Liver (tissue), 9 donors: ENCODE measurements around the gene NAPEPLD. TPM values are rescaled to one million over a fixed set of nuclear protein-coding genes. Genes with fewer than 3 reads are reported as not detected.
"Not testable (repeated sequence)": the region's sequence is repeated elsewhere in the genome, so short reads cannot be mapped to it uniquely, and the experiment has no call there.

Source experiments
- DNase-seq: peaks from one replicate; pipeline ENCODE4 v3.0.0-alpha.2; 2017; ENCODE audit warnings: low spot score
- H3K27ac ChIP-seq, 2 donors: one replicate each; pipeline ENCODE4 v1.7.0; 2013; ENCODE audit warnings: inconsistent platforms in 2 of 2, low read length in 2 of 2, control low read depth in 1 of 2, low read depth in 1 of 2, mild to moderate bottlenecking in 1 of 2
- H3K27me3 ChIP-seq, 4 donors: one replicate each; pipeline versions ENCODE4 v1.6.1 to v1.7.0; 2013; ENCODE audit warnings: low read length in 3 of 4, inconsistent platforms in 1 of 4, mild to moderate bottlenecking in 1 of 4, moderate library complexity in 1 of 4; ENCODE audit not compliant: control insufficient read depth in 4 of 4, insufficient read depth in 4 of 4
- H3K36me3 ChIP-seq, 4 donors: one replicate each; pipeline versions ENCODE4 v1.6.1 to v1.7.0; 2013; ENCODE audit warnings: low read length in 3 of 4, mild to moderate bottlenecking in 3 of 4, low read depth in 1 of 4, moderate library complexity in 1 of 4; ENCODE audit not compliant: control insufficient read depth in 4 of 4, insufficient read depth in 3 of 4
- H3K4me1 ChIP-seq, 4 donors: one replicate each; pipeline versions ENCODE4 v1.6.1 to v1.7.0; 2013; ENCODE audit warnings: low read length in 3 of 4, mild to moderate bottlenecking in 3 of 4, moderate library complexity in 1 of 4; ENCODE audit not compliant: control insufficient read depth in 4 of 4, insufficient read depth in 4 of 4
- H3K4me3 ChIP-seq, 3 donors: one replicate each; pipeline versions ENCODE4 v1.6.1 to v1.7.0; 2013; ENCODE audit warnings: low read length in 3 of 3, control low read depth in 1 of 3, low read depth in 1 of 3, mild to moderate bottlenecking in 1 of 3
- H3K9ac ChIP-seq, 2 donors: one replicate each; pipeline ENCODE4 v1.7.0; 2013; ENCODE audit warnings: low read length in 2 of 2, mild to moderate bottlenecking in 2 of 2, moderate library complexity in 2 of 2, control low read depth in 1 of 2, low read depth in 1 of 2
- H3K9me3 ChIP-seq, 4 donors: one replicate each; pipeline versions ENCODE4 v1.6.1 to v1.7.0; 2013; ENCODE audit warnings: low read length in 3 of 4; ENCODE audit not compliant: control insufficient read depth in 4 of 4
- ATF3 ChIP-seq: IDR thresholded peaks from 2 replicates; pipeline ENCODE4 v1.6.1; 2016; ENCODE audit warnings: antibody characterized with exemption
- EGR1 ChIP-seq, 2 donors: IDR thresholded peaks; 2 replicates each; pipeline ENCODE4 v1.6.1; 2016 to 2018; ENCODE audit warnings: antibody characterized with exemption in 2 of 2, low read depth in 2 of 2
- FOXA1 ChIP-seq: IDR thresholded peaks from 2 replicates; pipeline ENCODE4 v1.6.1; 2016; ENCODE audit warnings: antibody characterized with exemption
- FOXA2 ChIP-seq: IDR thresholded peaks from 2 replicates; pipeline ENCODE4 v1.6.1; 2016; ENCODE audit warnings: antibody characterized with exemption
- GABPA ChIP-seq, 2 donors: IDR thresholded peaks in 1 of 2; conservative IDR thresholded peaks in 1 of 2; 2 replicates each; pipeline ENCODE4 v1.6.1; 2016; ENCODE audit warnings: antibody characterized with exemption in 2 of 2, mild to moderate bottlenecking in 1 of 2, moderate library complexity in 1 of 2
- HNF4A ChIP-seq, 2 donors: conservative IDR thresholded peaks; 2 replicates each; pipeline ENCODE4 v1.6.1; 2016; ENCODE audit warnings: antibody characterized with exemption in 2 of 2, mild to moderate bottlenecking in 2 of 2
- HNF4G ChIP-seq: IDR thresholded peaks from 2 replicates; pipeline ENCODE4 v1.6.1; 2016; ENCODE audit warnings: antibody characterized with exemption
- MAX ChIP-seq: IDR thresholded peaks from 2 replicates; pipeline ENCODE4 v1.6.1; 2016; ENCODE audit warnings: antibody characterized with exemption
- NR2F2 ChIP-seq: IDR thresholded peaks from 2 replicates; pipeline ENCODE4 v1.6.1; 2016; ENCODE audit warnings: antibody characterized with exemption
- RAD21 ChIP-seq, 2 donors: IDR thresholded peaks; 2 replicates each; pipeline ENCODE4 v1.6.1; 2016; ENCODE audit warnings: antibody characterized with exemption in 2 of 2, mild to moderate bottlenecking in 2 of 2
- RXRA ChIP-seq, 2 donors: IDR thresholded peaks; 2 replicates each; pipeline ENCODE4 v1.6.1; 2017 to 2018; ENCODE audit warnings: antibody characterized with exemption in 2 of 2, mild to moderate bottlenecking in 1 of 2
- SP1 ChIP-seq: IDR thresholded peaks from 2 replicates; pipeline ENCODE4 v1.6.1; 2018; ENCODE audit warnings: antibody characterized with exemption, mild to moderate bottlenecking
- TAF1 ChIP-seq: conservative IDR thresholded peaks from 2 replicates; pipeline ENCODE4 v1.6.1; 2016; ENCODE audit warnings: antibody characterized with exemption, mild to moderate bottlenecking
- ZBTB33 ChIP-seq: IDR thresholded peaks from 2 replicates; pipeline ENCODE4 v1.6.1; 2016; ENCODE audit warnings: antibody characterized with exemption
- WGBS: extraction: QIAGEN DNeasy Blood & Tissue Kit; methylation state at CpG from one replicate; pipeline ENCODE4 v1.1.7; 2013; 5-methylcytosine and 5-hydroxymethylcytosine counted together
- polyA plus RNA-seq, 2 donors: library from polyadenylated mRNA; stranded (reverse) in 1 of 2; unstranded in 1 of 2; fragments of 200-250 nt in 1 of 2; fragments of >200 nt in 1 of 2; fragmentation: Nextera tagmentation in 1 of 2; extraction: Ambion mirVana in 1 of 2; gene quantifications; one replicate each; pipeline versions ENCODE4 v1.2.1 to v1.2.3, GENCODE V29; 2013 to 2015
- total RNA-seq, 2 donors: library from RNA; depleted of rRNA; stranded (reverse); fragments of >200 nt; gene quantifications; one replicate each; pipeline ENCODE4 v1.2.3, GENCODE V29; 2014
- TF ChIP-seq, protein P1 (sequence below): fragments of 150-350 bp; IDR thresholded peaks from 2 replicates; pipeline ENCODE4 v1.5.1; 2017; ENCODE audit warnings: improper control_type of control experiment, low read depth, low read length; ENCODE audit not compliant: missing input control
- TF ChIP-seq, protein P2 (sequence below): IDR thresholded peaks from 2 replicates; pipeline ENCODE4 v1.6.1; 2016; ENCODE audit warnings: antibody characterized with exemption, mild to moderate bottlenecking
- donor health status: healthy.
- donor health status: healthy.
- donor health status: healthy.
- donor health status: healthy.
- donor health status: healthy.

NAPEPLD gene
- total and polyA plus RNA-seq, 4 donors = 4.4 to 31.9 (median 18.2) TPM

- WGBS = 95% methylated on average over 3 of the region's 3 CpGs
- no peak overlapping the region for H3K9ac ChIP-seq
Observed at GRCh38 chr7:103079836-103080235, 69.1 kb downstream of the NAPEPLD start.

DNA sequence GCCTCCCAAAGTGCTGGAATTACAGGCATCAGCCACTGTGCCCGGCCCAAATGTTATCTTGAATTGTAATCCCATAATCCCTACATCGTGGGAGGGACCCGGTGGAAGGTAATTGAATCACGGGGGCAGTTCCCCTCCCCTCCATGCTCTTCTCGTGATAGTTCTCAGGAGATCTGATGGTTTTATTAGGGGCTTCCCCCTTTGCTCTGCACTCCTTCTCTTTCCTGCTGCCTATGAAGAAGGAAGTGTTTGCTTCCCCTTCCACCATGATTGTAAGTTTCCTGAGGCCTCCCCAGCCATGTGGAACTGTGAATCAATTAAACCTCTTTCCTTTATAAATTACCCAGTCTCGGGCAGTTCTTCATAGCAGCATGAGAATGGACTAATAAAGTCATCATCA, 70.7 kb downstream of the NAPEPLD start:
- H3K36me3 ChIP-seq, H3K9ac ChIP-seq, H3K27ac ChIP-seq, DNase-seq, H3K27me3 ChIP-seq, H3K4me3 ChIP-seq, H3K9me3 ChIP-seq: not testable (repeated sequence)
- 81% methylated on average over 6 of the region's 6 CpGs for WGBS
- H3K4me1 ChIP-seq = peaks cover 0 to 29% (median 20%) of the 10 kb centered on the region in 4 donors

More at GRCh38 chr7:103079836-103080235, 69.1 kb downstream of the NAPEPLD start:
- no peaks in the 10 kb centered on the region for H3K27me3 ChIP-seq
- H3K9me3 ChIP-seq = no peaks in the 10 kb centered on the region
- DNase-seq = no peak
- TF ChIP-seq MAX = no peak
- TF ChIP-seq SP1 = no peak
- TF ChIP-seq HNF4A (conservative IDR thresholded peaks at IDR 0.05) = no peak
- no peak for TF ChIP-seq FOXA2
- TF ChIP-seq ATF3 = no peak
- no peak for TF ChIP-seq ZBTB33
- TF ChIP-seq GABPA (IDR thresholded peaks at IDR 0.05 in 1 of 2, conservative IDR thresholded peaks at IDR 0.05 in 1 of 2) = no peak
- no peak for TF ChIP-seq TAF1
- TF ChIP-seq HNF4G = no peak
- TF ChIP-seq FOXA1 = no peak
- TF ChIP-seq, protein P1, sequence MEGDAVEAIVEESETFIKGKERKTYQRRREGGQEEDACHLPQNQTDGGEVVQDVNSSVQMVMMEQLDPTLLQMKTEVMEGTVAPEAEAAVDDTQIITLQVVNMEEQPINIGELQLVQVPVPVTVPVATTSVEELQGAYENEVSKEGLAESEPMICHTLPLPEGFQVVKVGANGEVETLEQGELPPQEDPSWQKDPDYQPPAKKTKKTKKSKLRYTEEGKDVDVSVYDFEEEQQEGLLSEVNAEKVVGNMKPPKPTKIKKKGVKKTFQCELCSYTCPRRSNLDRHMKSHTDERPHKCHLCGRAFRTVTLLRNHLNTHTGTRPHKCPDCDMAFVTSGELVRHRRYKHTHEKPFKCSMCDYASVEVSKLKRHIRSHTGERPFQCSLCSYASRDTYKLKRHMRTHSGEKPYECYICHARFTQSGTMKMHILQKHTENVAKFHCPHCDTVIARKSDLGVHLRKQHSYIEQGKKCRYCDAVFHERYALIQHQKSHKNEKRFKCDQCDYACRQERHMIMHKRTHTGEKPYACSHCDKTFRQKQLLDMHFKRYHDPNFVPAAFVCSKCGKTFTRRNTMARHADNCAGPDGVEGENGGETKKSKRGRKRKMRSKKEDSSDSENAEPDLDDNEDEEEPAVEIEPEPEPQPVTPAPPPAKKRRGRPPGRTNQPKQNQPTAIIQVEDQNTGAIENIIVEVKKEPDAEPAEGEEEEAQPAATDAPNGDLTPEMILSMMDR = no peak
- no peak for TF ChIP-seq EGR1 (IDR thresholded peaks at IDR 0.05; ENCODE audit: low read depth in 2 of 2)
- no peak for TF ChIP-seq NR2F2
- H3K36me3 ChIP-seq = peaks cover 2 to 12% (median 8%) of the 10 kb centered on the region in 4 donors
- H3K27ac ChIP-seq = no peak overlapping the region
- H3K4me3 ChIP-seq = no peak overlapping the region
- peaks cover 0 to 21% (median 13%) of the 10 kb centered on the region in 4 donors for H3K4me1 ChIP-seq

DNA sequence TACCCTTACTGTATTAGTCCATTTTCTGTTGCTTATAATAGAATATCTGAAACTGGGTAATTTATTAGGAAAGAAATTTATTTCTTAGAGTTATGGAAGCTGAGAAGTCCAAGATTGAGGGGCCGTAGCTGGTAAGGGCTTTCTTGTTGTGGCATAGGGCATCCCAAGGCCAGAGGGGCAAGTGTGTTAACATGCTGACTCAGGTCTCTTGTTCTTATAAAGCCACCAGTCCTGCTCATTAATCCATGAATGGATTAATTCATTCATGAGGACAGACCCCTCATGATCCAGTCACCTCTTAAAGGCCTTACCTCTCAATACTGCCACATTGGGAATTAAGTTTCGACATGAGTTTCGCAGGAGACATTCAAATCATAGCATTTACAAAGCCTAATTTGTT, 71.6 kb downstream of the NAPEPLD start:
- Histone ChIP-seq H3K36me3 (no peaks in the 10 kb centered on the region), H3K27ac (no peak overlapping the region), H3K27me3 (no peaks in the 10 kb centered on the region), H3K9ac (no peak overlapping the region), H3K9me3 (no peaks in the 10 kb centered on the region), H3K4me3 (no peak overlapping the region), H3K4me1 (peaks cover 0 to 29% (median 20%) of the 10 kb centered on the region in 4 donors)
- DNase-seq = no peak
- 96% methylated on average over 3 of the region's 3 CpGs for WGBS
- TF ChIP-seq RAD21 (IDR thresholded peaks at IDR 0.05) (no peak), HNF4A (conservative IDR thresholded peaks at IDR 0.05) (no peak), EGR1 (IDR thresholded peaks at IDR 0.05; ENCODE audit: low read depth in 2 of 2) (no peak), MAX (no peak), TAF1 (no peak), FOXA1 (no peak), NR2F2 (no peak), RXRA (IDR thresholded peaks at IDR 0.05) (no peak), HNF4G (no peak), GABPA (IDR thresholded peaks at IDR 0.05 in 1 of 2, conservative IDR thresholded peaks at IDR 0.05 in 1 of 2) (no peak), SP1 (no peak)
- TF ChIP-seq, protein P1 = no peak
- TF ChIP-seq, protein P2, sequence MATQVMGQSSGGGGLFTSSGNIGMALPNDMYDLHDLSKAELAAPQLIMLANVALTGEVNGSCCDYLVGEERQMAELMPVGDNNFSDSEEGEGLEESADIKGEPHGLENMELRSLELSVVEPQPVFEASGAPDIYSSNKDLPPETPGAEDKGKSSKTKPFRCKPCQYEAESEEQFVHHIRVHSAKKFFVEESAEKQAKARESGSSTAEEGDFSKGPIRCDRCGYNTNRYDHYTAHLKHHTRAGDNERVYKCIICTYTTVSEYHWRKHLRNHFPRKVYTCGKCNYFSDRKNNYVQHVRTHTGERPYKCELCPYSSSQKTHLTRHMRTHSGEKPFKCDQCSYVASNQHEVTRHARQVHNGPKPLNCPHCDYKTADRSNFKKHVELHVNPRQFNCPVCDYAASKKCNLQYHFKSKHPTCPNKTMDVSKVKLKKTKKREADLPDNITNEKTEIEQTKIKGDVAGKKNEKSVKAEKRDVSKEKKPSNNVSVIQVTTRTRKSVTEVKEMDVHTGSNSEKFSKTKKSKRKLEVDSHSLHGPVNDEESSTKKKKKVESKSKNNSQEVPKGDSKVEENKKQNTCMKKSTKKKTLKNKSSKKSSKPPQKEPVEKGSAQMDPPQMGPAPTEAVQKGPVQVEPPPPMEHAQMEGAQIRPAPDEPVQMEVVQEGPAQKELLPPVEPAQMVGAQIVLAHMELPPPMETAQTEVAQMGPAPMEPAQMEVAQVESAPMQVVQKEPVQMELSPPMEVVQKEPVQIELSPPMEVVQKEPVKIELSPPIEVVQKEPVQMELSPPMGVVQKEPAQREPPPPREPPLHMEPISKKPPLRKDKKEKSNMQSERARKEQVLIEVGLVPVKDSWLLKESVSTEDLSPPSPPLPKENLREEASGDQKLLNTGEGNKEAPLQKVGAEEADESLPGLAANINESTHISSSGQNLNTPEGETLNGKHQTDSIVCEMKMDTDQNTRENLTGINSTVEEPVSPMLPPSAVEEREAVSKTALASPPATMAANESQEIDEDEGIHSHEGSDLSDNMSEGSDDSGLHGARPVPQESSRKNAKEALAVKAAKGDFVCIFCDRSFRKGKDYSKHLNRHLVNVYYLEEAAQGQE = no peak
